ENCODE results near the gene DPM3. TPM values are rescaled to one million over a fixed set of nuclear protein-coding genes. Genes with fewer than 3 reads are reported as not detected.
"Not testable (repeated sequence)": the region's sequence is repeated elsewhere in the genome, so short reads cannot be mapped to it uniquely, and the experiment has no call there.

The DPM3 gene
- total and polyA plus RNA-seq, 2 of the 4 experiments (the other 2 are of a cell fraction): 29.0 to 129 TPM

DNA sequence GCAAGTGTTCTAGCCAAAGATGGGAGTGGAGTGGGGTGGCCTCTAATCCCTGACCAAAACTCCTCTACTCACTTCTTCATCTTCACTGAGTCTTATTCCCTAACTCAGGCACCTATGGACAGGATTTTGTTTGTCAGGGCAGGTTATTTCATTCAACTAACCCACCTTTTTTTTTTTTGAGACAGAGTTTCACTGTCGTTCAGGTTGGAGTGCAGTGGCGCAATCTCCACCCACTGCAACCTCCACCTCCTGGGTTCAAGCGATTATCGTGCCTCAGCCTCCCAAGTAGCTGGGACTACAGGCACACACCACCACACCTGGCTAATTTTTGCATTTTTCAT is 27.7 kb upstream of the DPM3 start:
- H4K8ac ChIP-seq (ENCODE audit: low read depth in 2 of 2, low read length in 2 of 2); ATAC-seq (ENCODE audit: low read depth); H3K4me2 ChIP-seq (ENCODE audit: low read depth, low read length); H3K4ac ChIP-seq (ENCODE audit: low read depth, low read length); POLR2A ChIA-PET (ENCODE audit: unreplicated experiment); H3K4me3 ChIP-seq (ENCODE audit: insufficient read depth, low read depth, low read length); H2BK15ac ChIP-seq (ENCODE audit: low read depth, low read length); H3K23ac ChIP-seq (ENCODE audit: low read depth, low read length); intact Hi-C loops (cut with micrococcal nuclease); H4K20me1 ChIP-seq (ENCODE audit: insufficient read depth, low read length); H2BK20ac ChIP-seq (ENCODE audit: low read depth, low read length); H2BK5ac ChIP-seq (ENCODE audit: low read depth, low read length, poor library complexity, severe bottlenecking); H2AK9ac ChIP-seq (replicated peaks; ENCODE audit: low read depth, low read length, poor library complexity); H2BK120ac ChIP-seq (ENCODE audit: low read depth, low read length); H3K14ac ChIP-seq (replicated peaks; ENCODE audit: low read depth, low read length); H4K91ac ChIP-seq (ENCODE audit: insufficient read depth, low read depth, low read length); H3K27me3 ChIP-seq (ENCODE audit: control insufficient read depth, insufficient read depth, low read length); H3K9me1 ChIP-seq (ENCODE audit: insufficient read depth, low read length); H3K56ac ChIP-seq (ENCODE audit: extremely low read depth, insufficient read depth, low read length); dilution Hi-C loops (cut with HindIII; ENCODE audit: low sequenced_read_pairs, unreplicated experiment); H3K9me3 ChIP-seq (ENCODE audit: control insufficient read depth, insufficient read depth, low read length); H2AK5ac ChIP-seq (ENCODE audit: low read depth, low read length); H3K9ac ChIP-seq (ENCODE audit: low read depth, low read length); H3K18ac ChIP-seq (ENCODE audit: low read depth, low read length); BruUV-seq (replicated peaks); DNase-seq; H2AFZ ChIP-seq (replicated peaks; ENCODE audit: low read length, poor library complexity); H3K27ac ChIP-seq (ENCODE audit: insufficient read depth, low read length); H3K4me1 ChIP-seq (ENCODE audit: control insufficient read depth, insufficient read depth, low read length); H4K5ac ChIP-seq (ENCODE audit: low read depth, low read length): not testable (repeated sequence)
- CTCF ChIA-PET: interaction anchor here (0.8 to 3.1 kb wide), 8 partner anchors 25 to 683 kb away, joined by 3 to 18 read pairs (median 5); no protein-coding TSS in a partner anchor
- peaks cover 16% of the 10 kb centered on the region for H3K36me3 ChIP-seq (ENCODE audit: control insufficient read depth, insufficient read depth, low read length)
- no CpG with 5 or more reads among the region's 4 CpGs for WGBS, 2 experiments (ENCODE audit: extremely low coverage in 2 of 2, insufficient read length in 1 of 2)
- in situ Hi-C loops (cut with MboI; ENCODE audit: low sequenced_read_pairs): loop anchor here (5.0 kb wide), 1 partner anchor 76 kb away; no protein-coding TSS in a partner anchor
- peaks cover 0 to 22% of the 10 kb centered on the region in 2 experiments for H3K79me1 ChIP-seq (ENCODE audit: low read depth in 1 of 2, low read length in 2 of 2)
